Hepatocyte (in vitro differentiated cells): ENCODE results near the gene SMIM33. TPM values are rescaled to one million over a fixed set of nuclear protein-coding genes. Genes with fewer than 3 reads are reported as not detected.
A peak's percentile ranks its signal among the peaks of the same experiment; 100 is the strongest.
"Not testable (repeated sequence)": the region's sequence is repeated elsewhere in the genome, so short reads cannot be mapped to it uniquely, and the experiment has no call there.

Experiments used
- DNase-seq: peaks from one replicate; pipeline ENCODE4 v3.0.0-alpha.2; 2016; ENCODE audit warnings: low spot score
- H2AFZ ChIP-seq: fragments of 200-600 bp; sonication (generic); 2 replicates; pipeline ENCODE4 v1.6.0; 2016; ENCODE audit warnings: antibody characterized with exemption, mild to moderate bottlenecking
- H3K27ac ChIP-seq: fragments of 200-600 bp; sonication (generic); 2 replicates; pipeline ENCODE4 v1.5.1; 2016; ENCODE audit warnings: mild to moderate bottlenecking
- H3K27me3 ChIP-seq: fragments of 200-600 bp; sonication (generic); 2 replicates; pipeline ENCODE4 v1.6.1; 2016
- H3K36me3 ChIP-seq: fragments of 200-600 bp; sonication (generic); replicated peaks from 2 replicates; pipeline ENCODE4 v1.5.1; 2016; ENCODE audit warnings: low read depth; ENCODE audit not compliant: insufficient read depth
- H3K4me1 ChIP-seq: fragments of 200-600 bp; sonication (generic); 2 replicates; pipeline ENCODE4 v1.5.1; 2016; ENCODE audit warnings: mild to moderate bottlenecking, moderate library complexity; ENCODE audit not compliant: insufficient read depth
- H3K4me2 ChIP-seq: fragments of 200-600 bp; sonication (generic); 2 replicates; pipeline ENCODE4 v1.6.0; 2016
- H3K4me3 ChIP-seq: fragments of 200-600 bp; sonication (generic); 2 replicates; pipeline ENCODE4 v1.5.1; 2016; ENCODE audit warnings: mild to moderate bottlenecking
- H3K79me2 ChIP-seq: fragments of 200-600 bp; sonication (generic); 2 replicates; pipeline ENCODE4 v1.6.0; 2017; ENCODE audit warnings: mild to moderate bottlenecking
- H3K9me2 ChIP-seq: fragments of 200-600 bp; sonication (generic); replicated peaks from 2 replicates; pipeline ENCODE4 v1.6.0; 2017; ENCODE audit warnings: mild to moderate bottlenecking; ENCODE audit not compliant: insufficient read depth
- H3K9me3 ChIP-seq: fragments of 200-600 bp; sonication (generic); 2 replicates; pipeline ENCODE4 v1.5.1; 2016; ENCODE audit warnings: low read depth, mild to moderate bottlenecking
- H4K20me1 ChIP-seq: fragments of 200-600 bp; sonication (generic); 2 replicates; pipeline ENCODE4 v1.6.0; 2016; ENCODE audit warnings: mild to moderate bottlenecking; ENCODE audit not compliant: insufficient read depth, poor library complexity, severe bottlenecking
- EZH2 ChIP-seq: fragments of 200-600 bp; sonication (generic); IDR thresholded peaks from 2 replicates; pipeline ENCODE4 v1.6.1; 2016; ENCODE audit warnings: antibody characterized with exemption, mild to moderate bottlenecking, borderline replicate concordance
- EZH2phosphoT487 ChIP-seq: fragments of 200-600 bp; sonication (generic); IDR thresholded peaks from one replicate; pipeline ENCODE4 v1.6.1; 2018; ENCODE audit warnings: antibody characterized with exemption, mild to moderate bottlenecking, low read depth, moderate library complexity; ENCODE audit not compliant: unreplicated experiment, severe bottlenecking
- WGBS: methylation state at CpG from one replicate; pipeline ENCODE4 v1.1.6; 2016; ENCODE audit warnings: low lambda C conversion rate; ENCODE audit errors: missing lambda C conversion rate; 5-methylcytosine and 5-hydroxymethylcytosine counted together
- polyA plus RNA-seq: library from polyadenylated mRNA; unstranded; fragments of >200 nt; fragmentation: Nextera tagmentation; extraction: Ambion mirVana; gene quantifications from 2 replicates; pipeline ENCODE4 v1.2.1, GENCODE V29; 2016
- total RNA-seq: library from RNA; depleted of rRNA; stranded (reverse); fragments of >200 nt; gene quantifications from 2 replicates; pipeline ENCODE4 v1.2.3, GENCODE V29; 2014
- TF ChIP-seq, protein P1 (sequence below): fragments of 200-600 bp; sonication (generic); IDR thresholded peaks from 2 replicates; pipeline ENCODE4 v1.5.1; 2016; ENCODE audit warnings: antibody characterized with exemption, mild to moderate bottlenecking; ENCODE audit not compliant: poor library complexity

SMIM33 gene
- total and polyA plus RNA-seq, 2 experiments from 2014 or later: not detected

DNA sequence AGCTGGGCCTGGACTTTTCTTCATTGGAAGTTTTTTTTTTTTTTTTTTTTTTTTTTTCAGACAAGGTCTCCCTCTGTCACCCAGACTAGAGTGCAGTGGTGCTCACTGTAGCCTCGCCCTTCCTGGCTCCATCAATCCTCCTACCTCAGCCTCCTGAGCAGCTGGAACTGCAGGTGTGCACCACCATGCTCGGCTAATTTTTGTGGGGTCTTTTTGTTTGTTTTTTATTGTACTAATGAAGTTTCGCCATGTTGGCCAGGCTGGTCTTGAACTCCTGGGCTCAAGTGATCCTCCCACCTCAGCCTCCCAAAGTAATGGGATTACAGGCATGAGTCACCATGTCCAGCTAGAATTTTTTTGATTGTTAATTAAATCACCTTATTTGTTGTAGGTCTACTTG, 35.1 kb upstream of the SMIM33 start:
- H3K27me3 ChIP-seq: no peaks in the 10 kb centered on the region
- no peak for DNase-seq
- no peaks in the 10 kb centered on the region for H4K20me1 ChIP-seq
- no peak overlapping the region for H3K4me3 ChIP-seq
- H2AFZ ChIP-seq: no peak overlapping the region
- TF ChIP-seq EZH2: no peak
- TF ChIP-seq, protein P1, sequence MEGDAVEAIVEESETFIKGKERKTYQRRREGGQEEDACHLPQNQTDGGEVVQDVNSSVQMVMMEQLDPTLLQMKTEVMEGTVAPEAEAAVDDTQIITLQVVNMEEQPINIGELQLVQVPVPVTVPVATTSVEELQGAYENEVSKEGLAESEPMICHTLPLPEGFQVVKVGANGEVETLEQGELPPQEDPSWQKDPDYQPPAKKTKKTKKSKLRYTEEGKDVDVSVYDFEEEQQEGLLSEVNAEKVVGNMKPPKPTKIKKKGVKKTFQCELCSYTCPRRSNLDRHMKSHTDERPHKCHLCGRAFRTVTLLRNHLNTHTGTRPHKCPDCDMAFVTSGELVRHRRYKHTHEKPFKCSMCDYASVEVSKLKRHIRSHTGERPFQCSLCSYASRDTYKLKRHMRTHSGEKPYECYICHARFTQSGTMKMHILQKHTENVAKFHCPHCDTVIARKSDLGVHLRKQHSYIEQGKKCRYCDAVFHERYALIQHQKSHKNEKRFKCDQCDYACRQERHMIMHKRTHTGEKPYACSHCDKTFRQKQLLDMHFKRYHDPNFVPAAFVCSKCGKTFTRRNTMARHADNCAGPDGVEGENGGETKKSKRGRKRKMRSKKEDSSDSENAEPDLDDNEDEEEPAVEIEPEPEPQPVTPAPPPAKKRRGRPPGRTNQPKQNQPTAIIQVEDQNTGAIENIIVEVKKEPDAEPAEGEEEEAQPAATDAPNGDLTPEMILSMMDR: no peak
- no peak for TF ChIP-seq EZH2phosphoT487
- H3K4me1 ChIP-seq: peaks cover 6% of the 10 kb centered on the region
- no peaks in the 10 kb centered on the region for H3K36me3 ChIP-seq
- no peaks in the 10 kb centered on the region for H3K79me2 ChIP-seq
- H3K4me2 ChIP-seq: no peak overlapping the region
- no peak overlapping the region for H3K27ac ChIP-seq
- WGBS: 92% methylated on average over 3 of the region's 3 CpGs
- no peaks in the 10 kb centered on the region for H3K9me2 ChIP-seq
- H3K9me3 ChIP-seq: no peaks in the 10 kb centered on the region

DNA sequence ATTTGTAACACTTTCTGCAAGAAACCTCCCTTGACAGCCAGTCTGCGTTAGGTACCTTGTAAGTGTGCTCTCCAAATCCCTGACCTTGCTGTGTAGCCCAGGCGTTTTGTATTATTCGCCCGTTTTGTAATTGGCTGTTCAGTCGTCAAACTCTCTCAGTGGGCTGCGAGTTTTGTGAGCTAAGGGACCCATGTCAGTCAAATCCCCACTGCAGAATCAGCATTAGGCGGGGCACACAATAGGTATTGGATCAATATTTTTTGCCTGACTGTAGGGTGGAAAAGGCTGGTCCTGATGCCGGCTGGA, 32.1 kb upstream of the SMIM33 start:
- no peaks in the 10 kb centered on the region for H3K36me3 ChIP-seq
- no peaks in the 10 kb centered on the region for H3K9me3 ChIP-seq
- no peaks in the 10 kb centered on the region for H3K9me2 ChIP-seq
- TF ChIP-seq EZH2: no peak
- TF ChIP-seq, protein P1: no peak
- TF ChIP-seq EZH2phosphoT487: no peak
- H3K79me2 ChIP-seq: no peaks in the 10 kb centered on the region
- no peaks in the 10 kb centered on the region for H4K20me1 ChIP-seq
- DNase-seq: no peak
- peak overlapping the region; percentile 90 for H3K4me3 ChIP-seq
- H2AFZ ChIP-seq: peak overlapping the region; percentile 97
- peak overlapping the region; percentile 98 for H3K27ac ChIP-seq
- H3K4me2 ChIP-seq: peak overlapping the region; percentile 88
- WGBS: 32% methylated on average over 8 of the region's 8 CpGs
- H3K27me3 ChIP-seq: no peaks in the 10 kb centered on the region
- H3K4me1 ChIP-seq: peaks cover 8% of the 10 kb centered on the region

DNA sequence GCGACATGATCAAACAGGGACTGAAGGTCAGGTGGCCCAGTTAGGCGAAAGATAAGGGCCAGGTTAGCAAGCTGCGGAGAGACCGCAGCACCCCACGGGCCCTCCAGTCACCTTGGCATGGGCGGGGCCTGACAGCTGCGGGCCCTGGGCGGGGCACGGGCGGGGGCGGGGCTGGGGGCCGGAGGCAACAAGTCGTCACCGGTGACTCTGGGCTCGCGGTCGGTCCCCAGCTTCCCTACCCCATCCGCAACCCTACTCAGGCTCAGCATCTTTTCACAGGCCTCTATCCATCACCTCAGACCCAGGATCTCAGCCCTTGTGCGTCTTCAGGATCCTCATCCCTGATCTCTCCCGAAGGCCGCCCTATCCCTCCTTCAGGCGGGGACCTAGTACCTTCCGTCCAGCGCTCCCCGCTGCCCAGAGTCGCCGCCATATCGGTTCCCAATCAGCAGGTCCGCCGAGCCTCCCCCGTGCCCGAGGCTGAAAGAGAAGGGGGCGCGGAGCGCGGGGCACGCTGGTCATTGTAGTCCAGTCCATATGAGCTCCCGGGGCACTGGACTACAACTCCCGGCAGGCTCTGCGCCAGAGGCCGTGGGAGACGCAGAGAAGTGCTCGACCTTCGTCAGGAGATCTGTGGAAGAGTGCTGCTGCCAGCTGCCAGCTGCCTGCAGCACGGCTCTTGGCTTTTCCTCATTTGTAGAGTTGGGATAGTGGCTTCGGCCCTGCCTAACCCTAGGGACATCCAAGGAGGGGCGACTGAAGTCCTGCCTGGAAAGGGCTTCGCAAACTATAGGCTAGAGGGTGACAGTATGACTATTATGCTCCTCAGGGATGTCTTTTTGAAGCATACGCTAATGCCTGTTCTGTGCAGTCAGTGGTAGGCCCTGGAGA, 31.5 kb upstream of the SMIM33 start, which contains the start of gene DNAJC18:
DNAJC18 (minus strand) TSS at position 513 of the 891 bp plus-strand sequence; CDS start at position 433, 80 bp downstream.
- H3K27me3 ChIP-seq: no peaks in the 10 kb centered on the region
- peaks cover 11% of the 10 kb centered on the region for H3K4me1 ChIP-seq
- DNase-seq: peak; percentile 95
- no peaks in the 10 kb centered on the region for H4K20me1 ChIP-seq
- no peaks in the 10 kb centered on the region for H3K9me2 ChIP-seq
- peak within 1 kb of the TSS; percentile 88 for H3K4me2 ChIP-seq
- H3K27ac ChIP-seq: peak within 1 kb of the TSS; percentile 98
- no peaks in the 10 kb centered on the region for H3K79me2 ChIP-seq
- H2AFZ ChIP-seq: peak within 1 kb of the TSS; percentile 97
- no peaks in the 10 kb centered on the region for H3K9me3 ChIP-seq
- no peak for TF ChIP-seq EZH2phosphoT487
- H3K4me3 ChIP-seq: peak within 1 kb of the TSS; percentile 90
- WGBS: 6% methylated on average over 39 of the region's 49 CpGs
- no peaks in the 10 kb centered on the region for H3K36me3 ChIP-seq

GRCh38 chr5:139440416-139440815, 30.4 kb upstream of the SMIM33 start:
- not testable (repeated sequence) for H3K4me3 ChIP-seq, H3K4me2 ChIP-seq, H3K27me3 ChIP-seq, H2AFZ ChIP-seq, H3K27ac ChIP-seq, H3K9me2 ChIP-seq, DNase-seq, H4K20me1 ChIP-seq, H3K79me2 ChIP-seq, H3K36me3 ChIP-seq, H3K9me3 ChIP-seq
- H3K4me1 ChIP-seq: peaks cover 11% of the 10 kb centered on the region
- WGBS: 97% methylated on average over 17 of the region's 17 CpGs
